ENCODE measurements around the gene CYBC1. TPM values are rescaled to one million over a fixed set of nuclear protein-coding genes. Genes with fewer than 3 reads are reported as not detected.

CYBC1 gene
- total and polyA plus RNA-seq, 2 of the 8 experiments (the other 6 are each of a cell fraction or from before 2014, with no cell fraction given), result 74.6 to 81.4 TPM

DNA sequence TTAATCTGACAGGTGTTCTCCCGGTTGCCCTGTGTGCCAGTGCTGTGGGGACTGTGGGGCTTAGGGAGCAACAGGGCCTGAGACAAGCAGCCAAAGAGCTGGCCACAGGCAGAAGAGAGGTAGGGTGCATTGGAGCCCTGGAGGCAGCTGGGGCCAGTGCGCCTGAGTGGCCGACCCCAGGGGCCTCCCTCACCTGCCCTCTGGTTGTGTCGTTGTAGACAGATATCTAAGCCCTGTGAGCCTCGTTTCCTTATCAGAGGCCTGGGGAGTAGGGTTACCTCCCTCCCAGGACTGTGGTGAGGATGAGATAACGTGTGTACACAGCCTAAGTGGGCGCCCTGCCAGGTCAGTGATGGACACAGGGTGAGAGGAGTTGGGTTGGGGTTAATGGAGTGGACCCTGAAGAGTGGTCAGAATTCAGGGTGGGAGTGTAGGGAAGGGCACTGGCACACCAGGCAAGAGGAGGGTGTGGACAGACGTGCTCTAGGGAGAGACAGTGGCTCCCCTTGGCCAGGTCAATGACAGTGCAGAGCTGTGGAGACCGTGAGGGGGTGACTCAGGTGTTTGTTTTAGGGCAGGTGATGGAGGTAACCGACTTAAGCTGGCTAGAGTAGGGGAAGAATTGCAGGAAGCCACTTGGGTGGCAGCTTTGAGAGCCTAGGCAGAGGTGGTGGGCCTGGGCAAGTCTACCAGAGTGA is 11.4 kb upstream of the CYBC1 start:
- peaks cover 0 to 8% (median 3%) of the 10 kb centered on the region in 4 experiments; a peak in 4 of 7 replicates for H3K4me1 ChIP-seq (replicated peaks in 1 of 4; ENCODE audit: control insufficient read depth in 3 of 4, insufficient read depth in 4 of 4, low read length in 3 of 4)
- no peak overlapping the region for H4K8ac ChIP-seq (ENCODE audit: extremely low read depth, insufficient read depth, low read length)
- no peak overlapping the region for H3K18ac ChIP-seq (ENCODE audit: extremely low read depth, low read length)
- TF ChIP-seq CTBP2 (IDR thresholded peaks at IDR 0.05; ENCODE audit: borderline replicate concordance, insufficient read depth, insufficient read length, low read length), result no peak
- ChIA-PET CTCF (ENCODE audit: partially characterized antibody) (interaction anchor here (1.2 to 2.5 kb wide), 2 partner anchors 12 to 16 kb away, joined by 4 to 8 read pairs; no protein-coding TSS in a partner anchor), POLR2A (ENCODE audit: partially characterized antibody) (interaction anchor here (1.2 kb wide), 1 partner anchor 15 kb away, joined by 3 read pairs; no protein-coding TSS in a partner anchor)
- peaks cover 19 to 33% (median 24%) of the 10 kb centered on the region in 4 experiments for H3K36me3 ChIP-seq (ENCODE audit: control insufficient read depth in 2 of 4, insufficient read depth in 4 of 4, low read length in 3 of 4)
- H3K27me3 ChIP-seq (replicated peaks in 1 of 4; ENCODE audit: control insufficient read depth in 3 of 4, extremely low read depth in 1 of 4, insufficient read depth in 3 of 4, low read length in 3 of 4), result no peaks in the 10 kb centered on the region
- no peak overlapping the region for H3K4me2 ChIP-seq (ENCODE audit: insufficient read depth in 1 of 2, low read depth in 2 of 2, low read length in 2 of 2)
- H3K14ac ChIP-seq (ENCODE audit: insufficient read length), result no peak overlapping the region
- H3K4me3 ChIP-seq (ENCODE audit: extremely low read depth in 1 of 4, insufficient read depth in 2 of 4, low read depth in 3 of 4, low read length in 4 of 4), result no peak overlapping the region
- WGBS, 2 experiments (ENCODE audit: extremely low coverage in 1 of 2, insufficient coverage in 1 of 2, insufficient read length in 1 of 2, insufficient replicate concordance in 2 of 2, low coverage in 1 of 2, low lambda C conversion rate in 2 of 2, missing lambda C conversion rate in 1 of 2), result 79% methylated on average over 10 of the region's 10 CpGs; no CpG with 5 or more reads in 1 of the 2 experiments
- no peak overlapping the region for H4K91ac ChIP-seq (replicated peaks; ENCODE audit: insufficient read length, low read length)
- H3K23ac ChIP-seq (ENCODE audit: insufficient read length), result no peak overlapping the region
- H2BK15ac ChIP-seq (ENCODE audit: low read length), result no peak overlapping the region
- 0 out of 2 replicates have a peak, but pooled peaks cover 4% of the 10 kb centered on the region for H3K79me1 ChIP-seq (ENCODE audit: low read depth, low read length)
- no peak overlapping the region for H3K56ac ChIP-seq (replicated peaks; ENCODE audit: insufficient read length, low read depth, low read length)
- no peak overlapping the region for H2BK12ac ChIP-seq (ENCODE audit: low read depth, low read length)
- DNase-seq (ENCODE audit: low read depth in 1 of 2, low spot score in 2 of 2), result no peak
- no peak overlapping the region for H2AK5ac ChIP-seq (ENCODE audit: low read depth, low read length)
- H3K9ac ChIP-seq (replicated peaks in 1 of 4; ENCODE audit: extremely low read depth in 1 of 4, low read depth in 3 of 4, low read length in 3 of 4), result no peak overlapping the region
- no peak overlapping the region for H2BK5ac ChIP-seq (ENCODE audit: low read depth, low read length)
- no peak overlapping the region for H3K4ac ChIP-seq (replicated peaks; ENCODE audit: insufficient read length, low read depth, low read length)
- H3K23me2 ChIP-seq (ENCODE audit: low read depth, low read length), result peaks cover 2% of the 10 kb centered on the region; the same call in 1 of the 2 replicates
- H2BK20ac ChIP-seq (ENCODE audit: low read length), result no peak overlapping the region
- no peak overlapping the region for H3K27ac ChIP-seq (ENCODE audit: low read depth, low read length)
- H4K20me1 ChIP-seq (replicated peaks in 1 of 2; ENCODE audit: control insufficient read depth in 1 of 2, insufficient read depth in 2 of 2, low read length in 2 of 2), result peaks cover 3 to 16% of the 10 kb centered on the region in 2 experiments
- H3K79me2 ChIP-seq (ENCODE audit: control insufficient read depth in 1 of 2, insufficient read depth in 2 of 2, low read length in 2 of 2), result peaks cover 0 to 3% of the 10 kb centered on the region in 2 experiments; a peak in 1 of 4 replicates
- H4K5ac ChIP-seq (ENCODE audit: insufficient read length, low read depth, low read length), result no peak overlapping the region
- H2AFZ ChIP-seq (ENCODE audit: low read length), result no peak overlapping the region
- FAIRE-seq, result no peak
- H3K9me3 ChIP-seq (ENCODE audit: insufficient read depth in 2 of 2, low read depth in 1 of 2, low read length in 1 of 2), result no peaks in the 10 kb centered on the region
- no peak overlapping the region for H2BK120ac ChIP-seq (replicated peaks; ENCODE audit: low read depth, low read length)

Measured in H1 (cell line).